Esophagus squamous epithelium (tissue), 4 donors: ENCODE measurements around the gene PSMB8.

Experiments used
- POLR2A ChIP-seq, 4 donors: fragments of 450-650 bp; IDR thresholded peaks; one replicate each; pipeline ENCODE4 v1.6.1; 2017; ENCODE audit warnings: antibody characterized with exemption in 4 of 4, mild to moderate bottlenecking in 4 of 4, moderate library complexity in 3 of 4
- TF ChIP-seq, protein P1 (sequence below), 6 experiments: fragments of 450-650 bp in 4 of 6; fragments of 200-600 bp in 2 of 6; sonication (generic) in 2 of 6; IDR thresholded peaks; one replicate each; pipeline ENCODE4 v1.5.1; 2016 to 2019; ENCODE audit warnings: antibody characterized with exemption in 6 of 6, mild to moderate bottlenecking in 4 of 6, moderate library complexity in 4 of 6

- TF ChIP-seq, protein P1, sequence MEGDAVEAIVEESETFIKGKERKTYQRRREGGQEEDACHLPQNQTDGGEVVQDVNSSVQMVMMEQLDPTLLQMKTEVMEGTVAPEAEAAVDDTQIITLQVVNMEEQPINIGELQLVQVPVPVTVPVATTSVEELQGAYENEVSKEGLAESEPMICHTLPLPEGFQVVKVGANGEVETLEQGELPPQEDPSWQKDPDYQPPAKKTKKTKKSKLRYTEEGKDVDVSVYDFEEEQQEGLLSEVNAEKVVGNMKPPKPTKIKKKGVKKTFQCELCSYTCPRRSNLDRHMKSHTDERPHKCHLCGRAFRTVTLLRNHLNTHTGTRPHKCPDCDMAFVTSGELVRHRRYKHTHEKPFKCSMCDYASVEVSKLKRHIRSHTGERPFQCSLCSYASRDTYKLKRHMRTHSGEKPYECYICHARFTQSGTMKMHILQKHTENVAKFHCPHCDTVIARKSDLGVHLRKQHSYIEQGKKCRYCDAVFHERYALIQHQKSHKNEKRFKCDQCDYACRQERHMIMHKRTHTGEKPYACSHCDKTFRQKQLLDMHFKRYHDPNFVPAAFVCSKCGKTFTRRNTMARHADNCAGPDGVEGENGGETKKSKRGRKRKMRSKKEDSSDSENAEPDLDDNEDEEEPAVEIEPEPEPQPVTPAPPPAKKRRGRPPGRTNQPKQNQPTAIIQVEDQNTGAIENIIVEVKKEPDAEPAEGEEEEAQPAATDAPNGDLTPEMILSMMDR (IDR thresholded peaks at IDR 0.05): peak; percentile 52 to 74 (median 62)
- no peak for TF ChIP-seq POLR2A (IDR thresholded peaks at IDR 0.05)
These were observed 41.9 kb upstream of the PSMB8 start for GRCh38 chr6:32885698-32886286.
